GM23338 (cell line): Measurements from ENCODE around the gene DNAH10. TPM values are rescaled to one million over a fixed set of nuclear protein-coding genes. Genes with fewer than 3 reads are reported as not detected.

ENCODE experiments used
- ATAC-seq: fragments of 200-7000 bp; cut with Tn5 transposase; 3 replicates; pipeline ENCODE4 v1.9.1; 2020
- DNase-seq: peaks from one replicate; pipeline ENCODE4 v3.0.0-alpha.2; 2015; ENCODE audit warnings: low spot score
- H2AFZ ChIP-seq: fragments of 200-600 bp; sonication (generic); 2 replicates; pipeline ENCODE4 v1.8.0; 2016; ENCODE audit warnings: antibody characterized with exemption, mild to moderate bottlenecking, moderate library complexity
- H3F3A ChIP-seq: fragments of 200-600 bp; sonication (generic); replicated peaks from 2 replicates; pipeline ENCODE4 v1.8.0; 2017; ENCODE audit warnings: antibody characterized with exemption, mixed run types, low read depth
- H3K27ac ChIP-seq: fragments of 200-600 bp; sonication (generic); 2 replicates; pipeline ENCODE4 v1.6.1; 2016; ENCODE audit warnings: low read depth
- H3K27me3 ChIP-seq: fragments of 200-600 bp; sonication (generic); 2 replicates; pipeline ENCODE4 v1.8.0; 2016; ENCODE audit warnings: mild to moderate bottlenecking, mixed run types, moderate library complexity; ENCODE audit not compliant: insufficient read depth
- H3K36me3 ChIP-seq: fragments of 200-600 bp; sonication (generic); 2 replicates; pipeline ENCODE4 v1.8.0; 2016; ENCODE audit warnings: mild to moderate bottlenecking; ENCODE audit not compliant: insufficient read depth
- H3K4me1 ChIP-seq: fragments of 200-600 bp; sonication (generic); 2 replicates; pipeline ENCODE4 v1.8.0; 2016; ENCODE audit warnings: mild to moderate bottlenecking, moderate library complexity; ENCODE audit not compliant: insufficient read depth
- H3K4me2 ChIP-seq: fragments of 200-600 bp; sonication (generic); 2 replicates; pipeline ENCODE4 v1.7.1; 2017; ENCODE audit warnings: mixed run types
- H3K4me3 ChIP-seq: fragments of 200-600 bp; sonication (generic); 2 replicates; pipeline ENCODE4 v1.6.1; 2016; ENCODE audit warnings: mixed run types
- H3K79me2 ChIP-seq: fragments of 200-600 bp; sonication (generic); replicated peaks from 2 replicates; pipeline ENCODE4 v1.8.0; 2017; ENCODE audit warnings: mild to moderate bottlenecking; ENCODE audit not compliant: insufficient read depth
- H3K9me2 ChIP-seq: fragments of 200-600 bp; sonication (generic); 2 replicates; pipeline ENCODE4 v1.8.0; 2017; ENCODE audit not compliant: insufficient read depth
- H4K20me1 ChIP-seq: fragments of 200-600 bp; sonication (generic); replicated peaks from 2 replicates; pipeline ENCODE4 v1.8.0; 2017; ENCODE audit warnings: mild to moderate bottlenecking; ENCODE audit not compliant: insufficient read depth
- H3K27ac Mint-ChIP-seq: 2 replicates; pipeline ENCODE4 v1.8.0; 2020; ENCODE audit warnings: inconsistent platforms, mild to moderate bottlenecking, moderate library complexity, mixed read lengths
- H3K27me3 Mint-ChIP-seq: 3 replicates; pipeline ENCODE4 v1.8.0; 2022; ENCODE audit warnings: low read depth, mild to moderate bottlenecking, moderate library complexity, mixed read lengths, inconsistent platforms; ENCODE audit not compliant: insufficient read depth, poor library complexity
- H3K36me3 Mint-ChIP-seq: 3 replicates; pipeline ENCODE4 v1.8.0; 2021; ENCODE audit warnings: low read depth, mild to moderate bottlenecking, inconsistent platforms, moderate library complexity, mixed read lengths
- H3K4me1 Mint-ChIP-seq: 3 replicates; pipeline ENCODE4 v1.8.0; 2020; ENCODE audit warnings: mild to moderate bottlenecking, inconsistent platforms, mixed read lengths
- H3K4me3 Mint-ChIP-seq: 3 replicates; pipeline ENCODE4 v1.8.0; 2021; ENCODE audit warnings: moderate library complexity, mild to moderate bottlenecking, inconsistent platforms, mixed read lengths
- H3K9me3 Mint-ChIP-seq: 3 replicates; pipeline ENCODE4 v1.8.0; 2020; ENCODE audit warnings: moderate library complexity, mild to moderate bottlenecking, inconsistent platforms, mixed read lengths
- CREB1 ChIP-seq: fragments of 250-450 bp; sonication (Bioruptor Pico); IDR thresholded peaks from 2 replicates; pipeline ENCODE4 v1.5.0; 2020; ENCODE audit warnings: low read depth, mild to moderate bottlenecking, moderate library complexity
- CTCF ChIP-seq, 2 experiments: fragments of 200-600 bp in 1 of 2; sonication (generic) in 1 of 2; conservative IDR thresholded peaks; 2 replicates each; pipeline versions ENCODE4 v1.5.1 to v1.6.1; 2016 to 2017; ENCODE audit warnings: antibody characterized with exemption in 2 of 2, low read depth in 2 of 2, mild to moderate bottlenecking in 2 of 2, moderate library complexity in 1 of 2
- EZH2 ChIP-seq: fragments of 200-600 bp; sonication (generic); IDR thresholded peaks from one replicate; pipeline ENCODE4 v1.8.0; 2017; ENCODE audit warnings: antibody characterized with exemption, mild to moderate bottlenecking, low read depth; ENCODE audit not compliant: unreplicated experiment
- JUNB ChIP-seq: IDR thresholded peaks from one replicate; pipeline ENCODE4 v1.6.1; 2016; ENCODE audit warnings: antibody characterized with exemption; ENCODE audit not compliant: unreplicated experiment
- NANOG ChIP-seq: IDR thresholded peaks from 2 replicates; pipeline ENCODE4 v1.6.1; 2016; ENCODE audit warnings: antibody characterized with exemption, borderline replicate concordance
- POLR2AphosphoS5 ChIP-seq: IDR thresholded peaks from 2 replicates; pipeline ENCODE4 v1.6.1; 2016; ENCODE audit warnings: antibody characterized with exemption, low read depth
- REST ChIP-seq: IDR thresholded peaks from one replicate; pipeline ENCODE4 v1.6.1; 2018; ENCODE audit warnings: antibody characterized with exemption; ENCODE audit not compliant: unreplicated experiment
- STAT1 ChIP-seq: IDR thresholded peaks from one replicate; pipeline ENCODE4 v1.6.1; 2016; ENCODE audit warnings: antibody characterized with exemption; ENCODE audit not compliant: unreplicated experiment
- ZNF114 ChIP-seq: fragments of 250-450 bp; sonication (Bioruptor Pico); IDR thresholded peaks from 2 replicates; pipeline ENCODE4 v1.5.0; 2020; ENCODE audit warnings: mild to moderate bottlenecking, moderate library complexity
- ZNF331 ChIP-seq: fragments of 250-450 bp; sonication (Bioruptor Pico); IDR thresholded peaks from 2 replicates; pipeline ENCODE4 v1.5.0; 2020; ENCODE audit warnings: low read depth, mild to moderate bottlenecking, moderate library complexity
- polyA plus RNA-seq: library from polyadenylated mRNA; unstranded; fragments of >200 nt; fragmentation: Nextera tagmentation; extraction: Ambion mirVana; gene quantifications from 2 replicates; pipeline ENCODE4 v1.2.1, GENCODE V29; 2016
- total RNA-seq: library from RNA; depleted of rRNA; stranded (reverse); fragments of >200 nt; shearing (Covaris generic); gene quantifications from 2 replicates; pipeline ENCODE4 v1.2.3, GENCODE V29; 2014

DNAH10 gene
- total and polyA plus RNA-seq, 2 experiments from 2014 or later, result 0.03 TPM

GRCh38 chr12:123934016-123934620 lies 172.0 kb downstream of the DNAH10 start:
- Mint-ChIP-seq H3K36me3 (no peaks in the 10 kb centered on the region), H3K27me3 (peaks cover 10% of the 10 kb centered on the region), H3K27ac (no peak overlapping the region), H3K4me3 (no peak overlapping the region), H3K9me3 (no peaks in the 10 kb centered on the region), H3K4me1 (peaks cover 3% of the 10 kb centered on the region)
- Histone ChIP-seq H2AFZ (no peak overlapping the region), H3K9me2 (no peaks in the 10 kb centered on the region; the same call in 1 of the 2 replicates), H4K20me1 (0 out of 2 replicates have a peak, but pooled peaks cover 5% of the 10 kb centered on the region), H3F3A (no peaks in the 10 kb centered on the region), H3K4me3 (no peak overlapping the region), H3K27ac (no peak overlapping the region), H3K36me3 (no peaks in the 10 kb centered on the region), H3K27me3 (no peaks in the 10 kb centered on the region), H3K79me2 (no peaks in the 10 kb centered on the region), H3K4me2 (no peak overlapping the region), H3K4me1 (no peaks in the 10 kb centered on the region)
- DNase-seq (no peak), ATAC-seq (no peak)
- TF ChIP-seq ZNF331 (no peak), ZNF114 (CRISPR knock-in tag) (no peak), CREB1 (no peak)

GRCh38 chr12:123934829-123935228 lies 172.7 kb downstream of the DNAH10 start:
- 0 out of 2 replicates have a peak, but pooled peaks cover 5% of the 10 kb centered on the region for H4K20me1 ChIP-seq
- H3K27ac Mint-ChIP-seq, result no peak overlapping the region
- no peak overlapping the region for H3K4me3 ChIP-seq
- H3K36me3 ChIP-seq, result no peaks in the 10 kb centered on the region
- H3K4me1 ChIP-seq, result no peaks in the 10 kb centered on the region
- no peak overlapping the region for H2AFZ ChIP-seq
- no peak overlapping the region for H3K4me2 ChIP-seq
- no peak overlapping the region for H3K27ac ChIP-seq
- ATAC-seq (no peak), DNase-seq (no peak)
- no peaks in the 10 kb centered on the region for H3K27me3 ChIP-seq
- peaks cover 8% of the 10 kb centered on the region for H3K27me3 Mint-ChIP-seq
- H3F3A ChIP-seq, result no peaks in the 10 kb centered on the region
- H3K36me3 Mint-ChIP-seq, result no peaks in the 10 kb centered on the region
- TF ChIP-seq ZNF114 (CRISPR knock-in tag) (no peak), JUNB (no peak), CREB1 (no peak), STAT1 (no peak), ZNF331 (no peak), POLR2AphosphoS5 (no peak), REST (no peak)
- H3K9me3 Mint-ChIP-seq, result no peaks in the 10 kb centered on the region
- no peaks in the 10 kb centered on the region for H3K79me2 ChIP-seq
- no peak overlapping the region for H3K4me3 Mint-ChIP-seq
- H3K9me2 ChIP-seq, result no peaks in the 10 kb centered on the region; the same call in 1 of the 2 replicates
- H3K4me1 Mint-ChIP-seq, result peaks cover 3% of the 10 kb centered on the region

- Mint-ChIP-seq H3K27me3 (peaks cover 8% of the 10 kb centered on the region), H3K4me3 (no peak overlapping the region), H3K36me3 (no peaks in the 10 kb centered on the region), H3K27ac (no peak overlapping the region), H3K9me3 (no peaks in the 10 kb centered on the region), H3K4me1 (peaks cover 3% of the 10 kb centered on the region)
- Histone ChIP-seq H3K9me2 (no peaks in the 10 kb centered on the region; the same call in 1 of the 2 replicates), H3K79me2 (no peaks in the 10 kb centered on the region), H3K4me1 (no peaks in the 10 kb centered on the region), H3K27me3 (no peaks in the 10 kb centered on the region), H4K20me1 (0 out of 2 replicates have a peak, but pooled peaks cover 5% of the 10 kb centered on the region), H3K4me2 (no peak overlapping the region), H2AFZ (no peak overlapping the region), H3K4me3 (no peak overlapping the region), H3K36me3 (no peaks in the 10 kb centered on the region), H3K27ac (no peak overlapping the region), H3F3A (no peaks in the 10 kb centered on the region)
- no peak for TF ChIP-seq EZH2
- no peak for TF ChIP-seq NANOG
- no peak for TF ChIP-seq CTCF (conservative IDR thresholded peaks at IDR 0.05; ENCODE audit: low read depth in 2 of 2)
- no peak for TF ChIP-seq POLR2AphosphoS5
- DNase-seq (no peak), ATAC-seq (no peak)
These were observed 173.9 kb downstream of the DNAH10 start for GRCh38 chr12:123935956-123936355.
